ENCODE results near the gene EXOSC5. TPM values are rescaled to one million over a fixed set of nuclear protein-coding genes. Genes with fewer than 3 reads are reported as not detected.

The EXOSC5 gene
- total RNA-seq, 1 experiment from 2014 or later = 25.2 TPM

DNA sequence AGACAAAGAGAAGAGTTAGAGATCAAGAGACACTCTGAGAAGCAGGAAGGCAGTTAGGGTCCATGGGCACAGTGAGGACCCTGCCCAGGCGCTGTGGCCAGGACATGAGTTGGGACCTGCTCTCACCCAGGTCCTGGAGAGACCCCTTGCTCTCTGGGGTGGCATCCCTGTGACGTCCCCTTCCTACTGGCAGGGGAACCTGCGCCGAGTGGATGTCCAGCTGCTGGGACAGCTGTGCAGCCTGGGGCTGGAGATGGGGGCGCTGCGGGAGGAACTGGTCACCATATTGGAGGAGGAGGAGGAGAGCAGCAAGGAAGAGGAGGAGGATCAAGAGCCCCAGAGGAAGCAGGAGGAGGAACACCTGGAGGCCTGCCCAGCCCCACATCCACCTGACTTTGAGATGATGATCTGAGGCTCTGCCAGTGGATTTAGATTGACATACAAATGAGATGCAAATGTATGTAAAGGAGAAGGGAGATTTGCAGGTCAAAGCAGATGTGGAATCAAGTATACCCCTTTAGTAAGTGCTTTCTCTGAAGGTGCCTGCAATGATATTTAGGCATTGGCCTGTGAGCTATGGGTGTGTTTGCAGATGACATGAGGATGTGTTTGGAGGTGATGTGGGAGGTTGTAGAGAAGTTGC is 46.8 kb upstream of the EXOSC5 start:
- in situ Hi-C loops (cut with HindIII; ENCODE audit: low pct_unique_long_range_greater_than_20kb, low sequenced_read_pairs) = no loop called here

GRCh38 chr19:41442473-41443355 is 45.6 kb upstream of the EXOSC5 start, which contains the start of gene ERICH4:
TSS of gene ERICH4 (plus strand) at chr19:41443156. CDS start at chr19:41443170, 14 bp downstream.
- CTCF ChIA-PET = interaction anchor here (0.5 kb wide), 1 partner anchor 104 kb away, joined by 4 read pairs; no protein-coding TSS in a partner anchor
- Histone ChIP-seq H3K4me3 (ENCODE audit: low read depth in 2 of 2, low read length in 2 of 2) (no peak within 1 kb of the TSS), H3K27me3 (ENCODE audit: control insufficient read depth, insufficient read depth, low read length) (no peaks in the 10 kb centered on the region), H3K4me1 (ENCODE audit: control insufficient read depth, insufficient read depth, low read length) (peaks cover 5% of the 10 kb centered on the region; the same call in 1 of the 2 replicates), H3K27ac (ENCODE audit: low read length) (no peak within 1 kb of the TSS), H3K36me3 (ENCODE audit: control insufficient read depth, insufficient read depth, low read length) (no peaks in the 10 kb centered on the region; the same call in 1 of the 2 replicates), H3K9me3 (ENCODE audit: control insufficient read depth, insufficient read depth, low read depth, low read length) (no peaks in the 10 kb centered on the region)
- no peak for TF ChIP-seq SIN3A (IDR thresholded peaks at IDR 0.05; ENCODE audit: borderline replicate concordance, insufficient read depth, low read depth, low read length)
- no peak for TF ChIP-seq TCF7L2 (IDR thresholded peaks at IDR 0.05; ENCODE audit: low read depth, low read length)
- no peak for TF ChIP-seq POLR2AphosphoS5 (IDR thresholded peaks at IDR 0.05; ENCODE audit: low read depth, low read length)
- TF ChIP-seq, protein P1, sequence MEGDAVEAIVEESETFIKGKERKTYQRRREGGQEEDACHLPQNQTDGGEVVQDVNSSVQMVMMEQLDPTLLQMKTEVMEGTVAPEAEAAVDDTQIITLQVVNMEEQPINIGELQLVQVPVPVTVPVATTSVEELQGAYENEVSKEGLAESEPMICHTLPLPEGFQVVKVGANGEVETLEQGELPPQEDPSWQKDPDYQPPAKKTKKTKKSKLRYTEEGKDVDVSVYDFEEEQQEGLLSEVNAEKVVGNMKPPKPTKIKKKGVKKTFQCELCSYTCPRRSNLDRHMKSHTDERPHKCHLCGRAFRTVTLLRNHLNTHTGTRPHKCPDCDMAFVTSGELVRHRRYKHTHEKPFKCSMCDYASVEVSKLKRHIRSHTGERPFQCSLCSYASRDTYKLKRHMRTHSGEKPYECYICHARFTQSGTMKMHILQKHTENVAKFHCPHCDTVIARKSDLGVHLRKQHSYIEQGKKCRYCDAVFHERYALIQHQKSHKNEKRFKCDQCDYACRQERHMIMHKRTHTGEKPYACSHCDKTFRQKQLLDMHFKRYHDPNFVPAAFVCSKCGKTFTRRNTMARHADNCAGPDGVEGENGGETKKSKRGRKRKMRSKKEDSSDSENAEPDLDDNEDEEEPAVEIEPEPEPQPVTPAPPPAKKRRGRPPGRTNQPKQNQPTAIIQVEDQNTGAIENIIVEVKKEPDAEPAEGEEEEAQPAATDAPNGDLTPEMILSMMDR (IDR thresholded peaks at IDR 0.05) = no peak
- TF ChIP-seq, protein P2, sequence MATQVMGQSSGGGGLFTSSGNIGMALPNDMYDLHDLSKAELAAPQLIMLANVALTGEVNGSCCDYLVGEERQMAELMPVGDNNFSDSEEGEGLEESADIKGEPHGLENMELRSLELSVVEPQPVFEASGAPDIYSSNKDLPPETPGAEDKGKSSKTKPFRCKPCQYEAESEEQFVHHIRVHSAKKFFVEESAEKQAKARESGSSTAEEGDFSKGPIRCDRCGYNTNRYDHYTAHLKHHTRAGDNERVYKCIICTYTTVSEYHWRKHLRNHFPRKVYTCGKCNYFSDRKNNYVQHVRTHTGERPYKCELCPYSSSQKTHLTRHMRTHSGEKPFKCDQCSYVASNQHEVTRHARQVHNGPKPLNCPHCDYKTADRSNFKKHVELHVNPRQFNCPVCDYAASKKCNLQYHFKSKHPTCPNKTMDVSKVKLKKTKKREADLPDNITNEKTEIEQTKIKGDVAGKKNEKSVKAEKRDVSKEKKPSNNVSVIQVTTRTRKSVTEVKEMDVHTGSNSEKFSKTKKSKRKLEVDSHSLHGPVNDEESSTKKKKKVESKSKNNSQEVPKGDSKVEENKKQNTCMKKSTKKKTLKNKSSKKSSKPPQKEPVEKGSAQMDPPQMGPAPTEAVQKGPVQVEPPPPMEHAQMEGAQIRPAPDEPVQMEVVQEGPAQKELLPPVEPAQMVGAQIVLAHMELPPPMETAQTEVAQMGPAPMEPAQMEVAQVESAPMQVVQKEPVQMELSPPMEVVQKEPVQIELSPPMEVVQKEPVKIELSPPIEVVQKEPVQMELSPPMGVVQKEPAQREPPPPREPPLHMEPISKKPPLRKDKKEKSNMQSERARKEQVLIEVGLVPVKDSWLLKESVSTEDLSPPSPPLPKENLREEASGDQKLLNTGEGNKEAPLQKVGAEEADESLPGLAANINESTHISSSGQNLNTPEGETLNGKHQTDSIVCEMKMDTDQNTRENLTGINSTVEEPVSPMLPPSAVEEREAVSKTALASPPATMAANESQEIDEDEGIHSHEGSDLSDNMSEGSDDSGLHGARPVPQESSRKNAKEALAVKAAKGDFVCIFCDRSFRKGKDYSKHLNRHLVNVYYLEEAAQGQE (IDR thresholded peaks at IDR 0.05; ENCODE audit: insufficient read depth in 1 of 2, low read depth in 2 of 2, low read length in 1 of 2) = no peak
- in situ Hi-C loops (cut with HindIII; ENCODE audit: low pct_unique_long_range_greater_than_20kb, low sequenced_read_pairs) = no loop called here
- POLR2A ChIA-PET = no interaction called here
- BruUV-seq (replicated peaks) = no TSS peak
- intact Hi-C loops (cut with micrococcal nuclease; ENCODE audit: unreplicated experiment) = no loop called here
- ATAC-seq (no peak), DNase-seq (ENCODE audit: low read depth, low spot score) (no peak)

More for the DNA sequence above, 46.8 kb upstream of the EXOSC5 start:
- no peak overlapping the region for H3K27ac ChIP-seq (ENCODE audit: low read length)
- no peaks in the 10 kb centered on the region for H3K27me3 ChIP-seq (ENCODE audit: control insufficient read depth, insufficient read depth, low read length)
- H3K9me3 ChIP-seq (ENCODE audit: control insufficient read depth, insufficient read depth, low read depth, low read length) = no peaks in the 10 kb centered on the region
- no peaks in the 10 kb centered on the region; the same call in 1 of the 2 replicates for H3K36me3 ChIP-seq (ENCODE audit: control insufficient read depth, insufficient read depth, low read length)
- DNase-seq (ENCODE audit: low read depth, low spot score) (no peak), ATAC-seq (no peak)
- ChIA-PET POLR2A (no interaction called here), CTCF (no interaction called here)
- no TSS peak for BruUV-seq (replicated peaks)
- intact Hi-C loops (cut with micrococcal nuclease; ENCODE audit: unreplicated experiment) = no loop called here
- H3K4me1 ChIP-seq (ENCODE audit: control insufficient read depth, insufficient read depth, low read length) = peaks cover 1% of the 10 kb centered on the region; the same call in 1 of the 2 replicates
- no peak overlapping the region for H3K4me3 ChIP-seq (ENCODE audit: low read depth in 2 of 2, low read length in 2 of 2)
- TF ChIP-seq TCF7L2 (IDR thresholded peaks at IDR 0.05; ENCODE audit: low read depth, low read length) (no peak), POLR2AphosphoS5 (IDR thresholded peaks at IDR 0.05; ENCODE audit: low read depth, low read length) (no peak), SIN3A (IDR thresholded peaks at IDR 0.05; ENCODE audit: borderline replicate concordance, insufficient read depth, low read depth, low read length) (no peak)
- TF ChIP-seq, protein P2 (IDR thresholded peaks at IDR 0.05; ENCODE audit: insufficient read depth in 1 of 2, low read depth in 2 of 2, low read length in 1 of 2) = no peak
- TF ChIP-seq, protein P1 (IDR thresholded peaks at IDR 0.05) = no peak

Measured in Panc1 (cell line).